ENCODE data around the gene ABCB4. TPM values are rescaled to one million over a fixed set of nuclear protein-coding genes. Genes with fewer than 3 reads are reported as not detected.

The ABCB4 gene
- total and polyA plus RNA-seq, 3 donors from 2014 or later = 1.7 to 2.6 (median 2.0) TPM

DNA sequence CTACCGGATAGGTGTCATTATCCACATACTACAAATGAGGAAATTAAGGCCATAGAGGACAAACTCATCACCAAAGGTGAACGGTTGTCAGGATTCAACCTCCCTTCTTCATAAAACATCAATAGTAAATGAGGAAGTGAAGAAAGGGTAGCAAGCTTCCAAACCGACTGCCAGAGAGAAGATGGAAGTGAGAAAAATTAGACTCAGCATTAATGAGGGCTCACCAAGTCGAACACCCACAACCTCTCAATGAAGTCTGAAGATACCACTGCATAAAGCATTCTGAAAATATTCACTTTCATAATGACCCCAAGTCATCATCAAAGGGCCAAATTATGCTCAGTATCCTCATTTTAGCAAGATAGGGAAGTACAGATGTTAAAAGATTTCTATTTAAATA lies 29.6 kb downstream of the ABCB4 start:
- WGBS, 2 donors = 72 to 83% methylated on average over 4 of the region's 4 CpGs
- H3K27ac ChIP-seq = no peak overlapping the region
- TF ChIP-seq POLR2A (IDR thresholded peaks at IDR 0.05) = no peak
- TF ChIP-seq, protein P1, sequence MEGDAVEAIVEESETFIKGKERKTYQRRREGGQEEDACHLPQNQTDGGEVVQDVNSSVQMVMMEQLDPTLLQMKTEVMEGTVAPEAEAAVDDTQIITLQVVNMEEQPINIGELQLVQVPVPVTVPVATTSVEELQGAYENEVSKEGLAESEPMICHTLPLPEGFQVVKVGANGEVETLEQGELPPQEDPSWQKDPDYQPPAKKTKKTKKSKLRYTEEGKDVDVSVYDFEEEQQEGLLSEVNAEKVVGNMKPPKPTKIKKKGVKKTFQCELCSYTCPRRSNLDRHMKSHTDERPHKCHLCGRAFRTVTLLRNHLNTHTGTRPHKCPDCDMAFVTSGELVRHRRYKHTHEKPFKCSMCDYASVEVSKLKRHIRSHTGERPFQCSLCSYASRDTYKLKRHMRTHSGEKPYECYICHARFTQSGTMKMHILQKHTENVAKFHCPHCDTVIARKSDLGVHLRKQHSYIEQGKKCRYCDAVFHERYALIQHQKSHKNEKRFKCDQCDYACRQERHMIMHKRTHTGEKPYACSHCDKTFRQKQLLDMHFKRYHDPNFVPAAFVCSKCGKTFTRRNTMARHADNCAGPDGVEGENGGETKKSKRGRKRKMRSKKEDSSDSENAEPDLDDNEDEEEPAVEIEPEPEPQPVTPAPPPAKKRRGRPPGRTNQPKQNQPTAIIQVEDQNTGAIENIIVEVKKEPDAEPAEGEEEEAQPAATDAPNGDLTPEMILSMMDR (IDR thresholded peaks at IDR 0.05) = no peak
- H3K36me3 ChIP-seq (ENCODE audit: low read depth, missing control alignments) = no peaks in the 10 kb centered on the region
- H3K4me3 ChIP-seq = no peak overlapping the region
- no peaks in the 10 kb centered on the region for H3K9me3 ChIP-seq
- no peaks in the 10 kb centered on the region for H3K27me3 ChIP-seq
- H3K4me1 ChIP-seq = no peaks in the 10 kb centered on the region
- DNase-seq = no peak
- intact Hi-C loops (cut with DNase I; ENCODE audit: low total_unique reads) = no loop called here

DNA sequence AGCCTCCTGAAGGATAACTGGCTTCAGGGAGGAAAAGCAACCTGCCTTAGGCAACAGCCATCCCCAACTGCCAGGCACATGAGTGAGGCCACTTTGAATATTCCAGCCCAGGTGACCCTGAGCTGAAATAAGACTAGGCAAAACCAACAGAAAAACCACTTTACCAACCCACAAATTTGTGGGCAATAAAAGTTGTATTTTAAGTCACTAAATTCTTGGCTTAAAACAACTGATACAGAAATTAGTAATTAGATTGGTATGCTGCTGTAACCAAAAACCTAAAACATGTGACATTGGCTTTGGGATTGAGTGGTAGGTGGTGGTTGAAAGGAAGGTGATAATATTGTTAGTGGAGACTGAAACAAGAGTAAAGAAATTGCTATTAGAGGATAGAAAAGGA lies 39.9 kb downstream of the ABCB4 start:
- Histone ChIP-seq H3K9me3 (no peaks in the 10 kb centered on the region), H3K4me1 (no peaks in the 10 kb centered on the region), H3K4me3 (no peak overlapping the region), H3K27me3 (no peaks in the 10 kb centered on the region), H3K36me3 (ENCODE audit: low read depth, missing control alignments) (no peaks in the 10 kb centered on the region), H3K27ac (no peak overlapping the region)
- intact Hi-C loops (cut with DNase I; ENCODE audit: low total_unique reads) = no loop called here
- no peak for DNase-seq
- no peak for TF ChIP-seq POLR2A (IDR thresholded peaks at IDR 0.05)
- TF ChIP-seq, protein P1 (IDR thresholded peaks at IDR 0.05) = no peak

DNA sequence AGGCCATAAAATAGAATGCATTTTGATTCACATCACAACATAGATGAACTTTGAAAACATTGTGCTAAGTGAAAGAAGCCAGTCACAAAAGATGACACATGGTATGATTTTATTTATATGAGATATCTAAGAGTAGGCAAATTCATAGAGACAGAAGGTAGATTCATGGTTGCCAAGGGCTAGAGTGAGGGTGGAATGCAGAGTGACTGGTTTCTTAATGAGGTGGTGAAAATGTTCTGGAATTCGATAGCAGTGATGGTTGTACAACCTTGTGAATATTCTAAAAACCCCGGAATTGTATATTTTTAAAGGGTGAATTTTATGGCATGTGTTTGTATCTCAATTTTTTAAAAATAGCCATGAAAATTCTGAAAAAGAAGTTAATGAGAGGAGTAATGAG lies 42.9 kb downstream of the ABCB4 start:
- intact Hi-C loops (cut with DNase I; ENCODE audit: low total_unique reads) = no loop called here
- no peak for DNase-seq
- TF ChIP-seq, protein P1 (IDR thresholded peaks at IDR 0.05) = no peak
- TF ChIP-seq POLR2A (IDR thresholded peaks at IDR 0.05) = no peak
- no peak overlapping the region for H3K4me3 ChIP-seq
- no peak overlapping the region for H3K27ac ChIP-seq
- WGBS, 2 donors = 80 to 89% methylated on average over 2 of the region's 2 CpGs
- H3K4me1 ChIP-seq = no peaks in the 10 kb centered on the region
- H3K27me3 ChIP-seq = no peaks in the 10 kb centered on the region
- H3K9me3 ChIP-seq = no peaks in the 10 kb centered on the region
- H3K36me3 ChIP-seq (ENCODE audit: low read depth, missing control alignments) = no peaks in the 10 kb centered on the region

DNA sequence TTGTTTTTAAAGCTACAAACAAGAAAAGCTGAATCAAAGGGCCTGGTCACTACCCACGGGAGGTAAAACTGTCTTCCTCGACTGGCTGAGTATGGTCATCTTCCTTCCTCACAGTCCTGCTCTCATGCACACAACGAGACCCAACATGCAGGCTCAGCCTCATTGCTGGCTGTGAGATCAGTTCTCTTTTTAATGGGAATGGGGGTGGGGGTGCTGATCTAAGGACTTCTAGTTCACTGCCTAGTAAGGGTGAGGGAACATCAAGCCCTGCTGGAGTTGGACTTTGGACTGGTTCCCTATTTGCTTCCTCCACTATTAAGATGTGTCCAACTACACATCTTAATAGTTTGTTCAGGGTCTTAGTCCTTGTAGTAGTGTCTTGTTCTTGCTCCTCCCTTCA lies 48.2 kb downstream of the ABCB4 start:
- intact Hi-C loops (cut with DNase I; ENCODE audit: low total_unique reads) = no loop called here
- Histone ChIP-seq H3K4me1 (no peaks in the 10 kb centered on the region), H3K27ac (no peak overlapping the region), H3K27me3 (no peaks in the 10 kb centered on the region), H3K9me3 (no peaks in the 10 kb centered on the region), H3K36me3 (ENCODE audit: low read depth, missing control alignments) (no peaks in the 10 kb centered on the region), H3K4me3 (no peak overlapping the region)
- TF ChIP-seq, protein P1 (IDR thresholded peaks at IDR 0.05) = no peak
- no peak for TF ChIP-seq POLR2A (IDR thresholded peaks at IDR 0.05)
- no peak for DNase-seq
- WGBS, 2 donors = 66 to 83% methylated on average over 3 of the region's 3 CpGs

DNA sequence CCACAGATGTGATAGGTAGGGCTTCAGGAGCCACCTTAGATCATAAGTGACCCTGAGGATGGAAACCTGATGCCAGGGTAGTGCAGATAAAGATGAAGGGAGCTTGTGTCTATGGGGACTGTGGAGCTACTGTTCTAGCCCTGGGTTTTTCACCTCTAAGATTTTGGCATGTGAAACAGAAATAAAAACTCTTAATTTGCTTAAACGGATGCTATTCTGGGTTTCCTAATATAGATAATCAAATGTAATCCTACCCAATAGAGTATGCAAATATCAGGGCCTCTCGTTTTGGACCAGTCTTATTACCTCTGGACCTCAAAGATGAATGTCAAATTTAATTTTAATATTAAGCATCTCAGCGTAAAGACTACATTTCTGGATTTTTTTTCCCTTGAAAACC lies 49.3 kb downstream of the ABCB4 start:
- no peak overlapping the region for H3K27ac ChIP-seq
- TF ChIP-seq POLR2A (IDR thresholded peaks at IDR 0.05) = no peak
- TF ChIP-seq, protein P1 (IDR thresholded peaks at IDR 0.05) = no peak
- no peaks in the 10 kb centered on the region for H3K9me3 ChIP-seq
- intact Hi-C loops (cut with DNase I; ENCODE audit: low total_unique reads) = no loop called here
- no peaks in the 10 kb centered on the region for H3K27me3 ChIP-seq
- no peak overlapping the region for H3K4me3 ChIP-seq
- no peak for DNase-seq
- 80 to 82% methylated on average over 3 of the region's 3 CpGs for WGBS, 2 donors
- no peaks in the 10 kb centered on the region for H3K4me1 ChIP-seq
- no peaks in the 10 kb centered on the region for H3K36me3 ChIP-seq (ENCODE audit: low read depth, missing control alignments)

All from testis (tissue), 3 donors.